ENCODE measurements around the gene PSMD11. TPM values are rescaled to one million over a fixed set of nuclear protein-coding genes. Genes with fewer than 3 reads are reported as not detected.
A peak's percentile ranks its signal among the peaks of the same experiment; 100 is the strongest.

PSMD11 gene
- total and polyA plus RNA-seq, 5 donors from 2014 or later: 92.4 to 156 (median 129) TPM

DNA sequence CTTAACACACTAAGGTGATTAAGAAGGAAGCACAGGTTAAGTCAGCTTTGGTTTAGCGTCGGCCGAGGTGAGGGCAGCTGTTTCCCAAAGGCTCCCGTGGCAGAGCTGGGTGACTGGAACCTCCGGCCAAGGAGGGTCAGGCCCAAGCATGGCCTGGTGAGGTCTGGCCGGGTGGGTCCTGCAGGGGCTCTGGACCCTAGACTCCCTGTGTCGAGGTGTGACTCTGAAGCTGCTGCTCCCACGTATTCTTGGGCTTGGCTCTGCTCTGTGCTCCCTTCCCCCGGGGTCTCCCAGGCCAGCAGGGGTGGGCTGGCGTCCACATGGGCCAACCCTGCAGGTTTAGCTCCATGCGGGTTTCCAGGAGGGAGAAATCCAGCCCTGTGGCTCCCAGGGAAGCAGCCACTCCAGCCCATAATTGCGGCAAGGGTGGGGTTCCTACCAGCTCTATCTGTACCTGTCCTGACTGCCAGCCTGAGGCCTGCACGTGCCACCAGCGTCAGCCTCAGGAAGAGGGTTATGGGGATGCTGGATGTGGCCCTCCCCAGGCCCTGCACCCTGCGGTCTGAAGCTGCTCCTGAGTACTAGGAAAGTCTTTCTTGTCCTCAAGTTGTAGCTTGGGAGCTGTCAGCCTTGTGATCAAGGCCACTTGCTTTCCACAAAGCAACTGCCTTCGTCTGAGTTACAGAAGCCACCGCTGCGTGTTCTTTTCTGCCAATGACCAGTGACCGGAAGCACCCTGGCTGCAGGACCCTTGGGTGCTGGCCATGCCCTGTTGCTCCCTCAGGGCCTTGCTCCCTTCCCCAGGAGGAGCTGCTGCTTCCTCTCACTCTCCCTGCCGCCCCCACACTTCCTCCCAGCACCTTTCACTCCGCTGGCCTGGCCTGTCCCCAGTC, 47.3 kb downstream of the PSMD11 start:
- Histone ChIP-seq H3K9me3 (ENCODE audit: control insufficient read depth in 2 of 2, low read length in 2 of 2) (no peaks in the 10 kb centered on the region), H3K27ac (ENCODE audit: insufficient read depth, low read length, poor library complexity, severe bottlenecking) (peak overlapping the region; percentile 51), H3K36me3 (ENCODE audit: control insufficient read depth, insufficient read depth, low read length) (peaks cover 7% of the 10 kb centered on the region), H3K27me3 (ENCODE audit: control insufficient read depth, insufficient read depth, low read length) (no peaks in the 10 kb centered on the region), H3K4me1 (ENCODE audit: control insufficient read depth, insufficient read depth, low read length, poor library complexity, severe bottlenecking) (peaks cover 64% of the 10 kb centered on the region), H3K4me3 (ENCODE audit: low read depth, low read length) (no peak overlapping the region)
- DNase-seq (no peak), ATAC-seq (ENCODE audit: low read depth in 2 of 2) (peak in 1 of 2 donors; percentile 43)
- Mint-ChIP-seq H3K27me3 (no peaks in the 10 kb centered on the region), H3K4me1 (peaks cover 9 to 69% (median 26%) of the 10 kb centered on the region in 4 donors), H3K27ac (peak overlapping the region; percentile 87 to 95 (median 93)), H3K36me3 (peaks cover 27% of the 10 kb centered on the region), H3K4me3 (peak overlapping the region in 3 of 4 donors; percentile 50 to 94 (median 87)), H3K9me3 (no peaks in the 10 kb centered on the region)

DNA sequence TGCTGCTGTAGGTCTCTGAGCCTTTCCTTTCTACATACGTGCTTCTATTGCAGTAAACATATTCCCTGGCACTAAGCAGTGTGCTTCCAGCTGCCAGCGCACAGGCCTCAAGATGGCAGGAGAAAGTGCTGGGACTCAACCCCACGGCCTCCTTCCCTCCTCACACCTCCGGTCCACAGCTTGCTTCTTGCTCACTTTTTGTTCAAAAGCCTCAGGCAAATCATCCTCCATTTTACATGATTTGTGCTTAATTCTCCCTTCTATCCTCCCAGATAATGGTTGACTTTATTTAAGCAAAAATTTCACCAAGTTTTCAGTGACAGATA, 47.9 kb downstream of the PSMD11 start:
- Mint-ChIP-seq H3K9me3 (no peaks in the 10 kb centered on the region), H3K27ac (peak overlapping the region; percentile 87 to 95 (median 93)), H3K4me3 (peak overlapping the region in 3 of 4 donors; percentile 17 to 84 (median 84)), H3K36me3 (peaks cover 27% of the 10 kb centered on the region), H3K27me3 (no peaks in the 10 kb centered on the region), H3K4me1 (peaks cover 9 to 74% (median 28%) of the 10 kb centered on the region in 4 donors)
- ATAC-seq (ENCODE audit: low read depth in 2 of 2) (no peak), DNase-seq (no peak)
- H3K4me3 ChIP-seq (ENCODE audit: low read depth, low read length): no peak overlapping the region
- H3K9me3 ChIP-seq (ENCODE audit: control insufficient read depth in 2 of 2, low read length in 2 of 2): no peaks in the 10 kb centered on the region
- H3K27ac ChIP-seq (ENCODE audit: insufficient read depth, low read length, poor library complexity, severe bottlenecking): peak overlapping the region; percentile 34
- H3K27me3 ChIP-seq (ENCODE audit: control insufficient read depth, insufficient read depth, low read length): no peaks in the 10 kb centered on the region
- H3K4me1 ChIP-seq (ENCODE audit: control insufficient read depth, insufficient read depth, low read length, poor library complexity, severe bottlenecking): peaks cover 64% of the 10 kb centered on the region
- H3K36me3 ChIP-seq (ENCODE audit: control insufficient read depth, insufficient read depth, low read length): peaks cover 7% of the 10 kb centered on the region

DNA sequence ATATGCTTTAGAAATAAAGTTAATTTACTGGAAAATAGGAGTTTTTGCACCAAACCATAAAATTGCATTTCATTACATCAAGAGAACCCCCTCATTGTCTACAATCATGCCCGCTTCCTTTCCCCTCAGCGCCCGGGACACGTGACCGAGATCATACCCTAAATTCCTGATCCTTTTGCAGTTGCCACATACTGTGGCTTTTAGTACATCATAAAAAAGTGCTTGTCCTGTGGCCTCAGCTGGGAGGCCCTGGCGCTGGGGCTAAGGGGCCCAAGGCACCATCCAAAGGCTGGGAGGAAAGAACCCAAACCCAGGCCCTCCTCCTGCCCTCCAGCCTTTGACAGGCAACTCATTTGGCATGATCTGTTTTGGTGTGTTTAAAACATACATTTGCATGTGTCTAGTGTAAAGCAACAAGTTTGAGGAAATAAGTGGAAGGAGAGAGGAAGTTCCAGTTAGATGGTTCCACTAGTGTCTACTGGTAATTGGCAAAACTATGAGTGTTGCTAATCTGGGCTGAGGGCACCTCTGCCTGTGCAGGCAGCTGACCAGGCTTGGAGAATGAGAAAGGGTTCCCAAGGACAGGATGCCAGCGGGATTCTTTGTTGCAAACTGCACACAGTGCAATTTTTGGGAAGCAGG, 48.5 kb downstream of the PSMD11 start:
- ATAC-seq (ENCODE audit: low read depth in 2 of 2) (no peak), DNase-seq (no peak)
- Histone ChIP-seq H3K9me3 (ENCODE audit: control insufficient read depth in 2 of 2, low read length in 2 of 2) (no peaks in the 10 kb centered on the region), H3K27me3 (ENCODE audit: control insufficient read depth, insufficient read depth, low read length) (no peaks in the 10 kb centered on the region), H3K4me3 (ENCODE audit: low read depth, low read length) (no peak overlapping the region), H3K36me3 (ENCODE audit: control insufficient read depth, insufficient read depth, low read length) (peaks cover 7% of the 10 kb centered on the region), H3K27ac (ENCODE audit: insufficient read depth, low read length, poor library complexity, severe bottlenecking) (no peak overlapping the region), H3K4me1 (ENCODE audit: control insufficient read depth, insufficient read depth, low read length, poor library complexity, severe bottlenecking) (peaks cover 59% of the 10 kb centered on the region)
- Mint-ChIP-seq H3K4me3 (peak overlapping the region; percentile 47 to 84 (median 66)), H3K9me3 (peaks cover 0 to under 1% (median 0%) of the 10 kb centered on the region in 7 donors), H3K4me1 (peaks cover 9 to 71% (median 25%) of the 10 kb centered on the region in 4 donors), H3K27me3 (no peaks in the 10 kb centered on the region), H3K36me3 (peaks cover 24% of the 10 kb centered on the region), H3K27ac (peak overlapping the region; percentile 87 to 95 (median 93))

DNA sequence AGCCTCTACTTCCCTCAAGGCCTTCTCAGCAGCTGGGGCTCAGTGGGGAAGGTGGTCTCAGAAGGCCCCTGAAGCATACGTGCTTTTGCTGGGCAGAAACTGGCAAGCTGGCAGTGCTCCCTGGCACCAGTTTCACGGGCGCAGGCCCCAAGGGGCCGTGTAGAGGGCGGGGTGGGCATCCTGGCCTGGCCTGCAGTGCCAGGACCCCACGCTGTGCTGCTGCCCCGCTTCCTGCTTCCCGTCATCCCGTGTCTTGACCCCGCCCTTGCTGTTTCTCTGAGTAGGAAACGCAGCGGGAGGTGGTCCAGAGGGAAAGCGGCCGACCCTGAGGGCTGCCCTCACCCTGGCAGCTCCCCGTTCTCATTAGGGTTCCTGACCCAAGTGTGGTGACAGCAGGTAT, 49.3 kb downstream of the PSMD11 start:
- Histone ChIP-seq H3K4me3 (ENCODE audit: low read depth, low read length) (no peak overlapping the region), H3K27ac (ENCODE audit: insufficient read depth, low read length, poor library complexity, severe bottlenecking) (no peak overlapping the region), H3K9me3 (ENCODE audit: control insufficient read depth in 2 of 2, low read length in 2 of 2) (no peaks in the 10 kb centered on the region), H3K36me3 (ENCODE audit: control insufficient read depth, insufficient read depth, low read length) (peaks cover 5% of the 10 kb centered on the region), H3K4me1 (ENCODE audit: control insufficient read depth, insufficient read depth, low read length, poor library complexity, severe bottlenecking) (peaks cover 51% of the 10 kb centered on the region), H3K27me3 (ENCODE audit: control insufficient read depth, insufficient read depth, low read length) (no peaks in the 10 kb centered on the region)
- Mint-ChIP-seq H3K36me3 (peaks cover 18% of the 10 kb centered on the region), H3K9me3 (peaks cover 0 to 1% (median 0%) of the 10 kb centered on the region in 7 donors), H3K27me3 (no peaks in the 10 kb centered on the region), H3K4me3 (no peak overlapping the region), H3K27ac (peak overlapping the region in 1 of 3 donors; percentile 93), H3K4me1 (peaks cover 9 to 70% (median 23%) of the 10 kb centered on the region in 4 donors)
- DNase-seq (no peak), ATAC-seq (ENCODE audit: low read depth in 2 of 2) (no peak)

DNA sequence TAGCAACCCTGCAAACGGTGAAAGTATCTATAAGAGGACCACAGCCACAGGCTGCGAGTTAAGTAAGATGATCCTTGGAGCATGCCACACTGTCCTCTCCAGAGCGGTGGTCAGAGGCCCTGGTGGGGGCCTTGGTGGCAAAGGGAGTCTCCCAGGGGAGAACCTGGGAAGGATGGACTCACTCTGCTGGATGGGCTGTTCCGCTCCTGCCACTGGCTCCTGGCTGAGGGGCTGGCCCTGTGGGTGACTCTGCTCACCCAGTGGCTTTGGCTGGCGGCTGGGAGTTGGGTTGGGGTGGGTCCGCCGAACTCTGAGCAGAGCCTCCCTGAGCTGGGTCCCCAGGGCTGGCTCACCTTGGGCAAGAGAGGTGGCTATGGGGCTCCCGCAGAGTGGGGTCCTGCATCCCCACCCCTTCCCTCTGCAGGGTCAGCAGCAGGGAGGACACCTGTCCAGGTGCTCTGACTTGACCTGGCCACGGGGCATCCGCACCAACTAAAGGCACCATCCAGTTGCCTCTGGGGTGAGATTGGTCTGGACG, 49.7 kb downstream of the PSMD11 start:
- peaks cover 9 to 69% (median 22%) of the 10 kb centered on the region in 4 donors for H3K4me1 Mint-ChIP-seq
- Histone ChIP-seq H3K4me3 (ENCODE audit: low read depth, low read length) (no peak overlapping the region), H3K27ac (ENCODE audit: insufficient read depth, low read length, poor library complexity, severe bottlenecking) (no peak overlapping the region), H3K4me1 (ENCODE audit: control insufficient read depth, insufficient read depth, low read length, poor library complexity, severe bottlenecking) (peaks cover 47% of the 10 kb centered on the region), H3K9me3 (ENCODE audit: control insufficient read depth in 2 of 2, low read length in 2 of 2) (no peaks in the 10 kb centered on the region), H3K27me3 (ENCODE audit: control insufficient read depth, insufficient read depth, low read length) (no peaks in the 10 kb centered on the region), H3K36me3 (ENCODE audit: control insufficient read depth, insufficient read depth, low read length) (peaks cover 4% of the 10 kb centered on the region)
- DNase-seq: no peak
- peak overlapping the region in 2 of 3 donors; percentile 65 to 79 for H3K27ac Mint-ChIP-seq
- no peak for ATAC-seq (ENCODE audit: low read depth in 2 of 2)
- peaks cover 0 to 1% (median 0%) of the 10 kb centered on the region in 7 donors for H3K9me3 Mint-ChIP-seq
- H3K27me3 Mint-ChIP-seq: no peaks in the 10 kb centered on the region
- peak overlapping the region in 1 of 4 donors; percentile 22 for H3K4me3 Mint-ChIP-seq
- peaks cover 15% of the 10 kb centered on the region for H3K36me3 Mint-ChIP-seq

DNA sequence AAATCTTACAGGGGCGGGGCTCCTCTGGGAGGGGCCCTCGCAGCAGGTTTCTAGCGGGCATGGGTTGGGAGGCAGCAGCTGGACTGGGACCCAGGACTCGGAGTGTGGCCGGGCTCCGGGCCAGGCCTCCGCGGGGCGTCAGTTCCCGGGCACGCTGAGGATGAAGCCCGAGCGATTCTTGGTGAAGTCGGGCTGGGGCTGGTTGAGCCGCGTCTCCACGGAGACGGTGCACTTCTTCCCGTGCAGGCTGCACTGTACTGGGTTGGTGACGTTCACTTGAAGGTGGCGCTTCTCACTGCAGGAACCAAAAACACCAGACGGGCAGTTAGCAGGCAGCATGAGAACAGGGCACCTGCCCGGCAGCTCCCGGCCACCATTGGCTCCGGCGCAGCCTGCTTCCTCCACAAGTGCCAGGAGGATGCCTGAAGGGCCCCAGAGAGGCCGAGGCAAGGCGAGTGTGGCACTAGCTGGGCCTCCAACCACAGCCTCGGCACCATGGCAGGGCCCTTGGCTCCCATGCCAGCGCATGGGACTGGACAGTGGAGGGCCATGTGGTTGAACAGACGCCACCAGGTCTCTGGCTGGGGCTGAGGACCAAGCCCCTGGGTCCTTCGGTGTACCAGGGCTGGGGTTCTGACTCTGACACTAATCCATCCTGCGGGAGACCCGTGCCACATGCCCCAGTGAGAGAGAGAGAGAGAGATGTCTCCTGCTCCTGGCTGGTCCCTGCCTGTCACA, 50.5 kb downstream of the PSMD11 start:
- no peak for ATAC-seq (ENCODE audit: low read depth in 2 of 2)
- no peak overlapping the region for H3K4me3 Mint-ChIP-seq

More for the DNA sequence above, 50.5 kb downstream of the PSMD11 start:
- Histone ChIP-seq H3K36me3 (ENCODE audit: control insufficient read depth, insufficient read depth, low read length) (peaks cover 4% of the 10 kb centered on the region), H3K4me3 (ENCODE audit: low read depth, low read length) (no peak overlapping the region), H3K27ac (ENCODE audit: insufficient read depth, low read length, poor library complexity, severe bottlenecking) (no peak overlapping the region), H3K4me1 (ENCODE audit: control insufficient read depth, insufficient read depth, low read length, poor library complexity, severe bottlenecking) (peaks cover 39% of the 10 kb centered on the region), H3K27me3 (ENCODE audit: control insufficient read depth, insufficient read depth, low read length) (no peaks in the 10 kb centered on the region), H3K9me3 (ENCODE audit: control insufficient read depth in 2 of 2, low read length in 2 of 2) (no peaks in the 10 kb centered on the region)
- DNase-seq: no peak
- peaks cover 0 to 1% (median 0%) of the 10 kb centered on the region in 7 donors for H3K9me3 Mint-ChIP-seq
- no peaks in the 10 kb centered on the region for H3K27me3 Mint-ChIP-seq
- H3K27ac Mint-ChIP-seq: peak overlapping the region in 1 of 3 donors; percentile 65
- peaks cover 9 to 62% (median 19%) of the 10 kb centered on the region in 4 donors for H3K4me1 Mint-ChIP-seq
- H3K36me3 Mint-ChIP-seq: peaks cover 8% of the 10 kb centered on the region

Data from CD4-positive, CD25-positive, alpha-beta regulatory T cell (primary cell).